GM18526 (cell line): Measurements from ENCODE around the gene FZD4.

Experiments
- POLR2A ChIP-seq: IDR thresholded peaks from 3 replicates; pipeline ENCODE4 v1.6.1; 2011; ENCODE audit not compliant: insufficient read length; ENCODE audit errors: extremely low read depth

FZD4 gene

DNA sequence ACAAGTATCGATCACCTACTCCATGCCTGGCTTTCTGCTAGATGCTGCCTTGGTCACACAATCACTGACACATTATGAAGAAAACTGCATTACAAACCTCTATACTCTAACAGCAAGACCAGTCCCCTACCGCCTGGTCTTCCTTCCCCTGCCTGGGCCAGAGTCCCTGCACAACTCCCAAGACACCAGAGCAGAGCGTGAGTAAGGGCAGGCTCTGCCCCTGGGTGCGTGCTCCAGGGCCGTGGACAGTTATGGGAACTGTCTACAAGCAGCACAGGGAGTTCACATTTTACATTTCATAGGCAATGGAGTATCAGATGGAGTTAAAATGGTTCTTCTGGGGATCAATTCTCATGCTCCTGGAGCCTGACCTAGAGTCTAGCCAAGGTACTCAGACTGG, 6.5 kb downstream of the FZD4 start:
- no peak for TF ChIP-seq POLR2A

DNA sequence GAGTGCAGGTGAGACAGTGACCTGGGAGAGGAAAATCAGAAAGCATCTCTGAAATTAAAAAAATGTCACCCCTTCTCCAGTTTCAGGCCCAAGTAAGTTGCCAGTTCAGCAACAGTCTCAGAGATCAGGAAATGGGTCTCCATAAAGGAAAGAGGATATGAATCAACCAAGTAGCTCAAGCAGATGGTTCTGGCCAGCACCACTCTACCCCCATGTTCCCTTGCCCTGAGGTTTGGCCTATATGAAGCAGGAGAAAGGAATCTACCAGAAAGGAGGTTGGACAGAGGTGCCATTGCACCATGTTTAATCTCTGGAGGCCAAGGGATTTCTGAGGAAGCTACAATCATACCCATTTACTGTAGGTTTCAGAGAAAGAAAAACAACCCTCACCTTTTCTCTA, 7.7 kb downstream of the FZD4 start:
- no peak for TF ChIP-seq POLR2A

DNA sequence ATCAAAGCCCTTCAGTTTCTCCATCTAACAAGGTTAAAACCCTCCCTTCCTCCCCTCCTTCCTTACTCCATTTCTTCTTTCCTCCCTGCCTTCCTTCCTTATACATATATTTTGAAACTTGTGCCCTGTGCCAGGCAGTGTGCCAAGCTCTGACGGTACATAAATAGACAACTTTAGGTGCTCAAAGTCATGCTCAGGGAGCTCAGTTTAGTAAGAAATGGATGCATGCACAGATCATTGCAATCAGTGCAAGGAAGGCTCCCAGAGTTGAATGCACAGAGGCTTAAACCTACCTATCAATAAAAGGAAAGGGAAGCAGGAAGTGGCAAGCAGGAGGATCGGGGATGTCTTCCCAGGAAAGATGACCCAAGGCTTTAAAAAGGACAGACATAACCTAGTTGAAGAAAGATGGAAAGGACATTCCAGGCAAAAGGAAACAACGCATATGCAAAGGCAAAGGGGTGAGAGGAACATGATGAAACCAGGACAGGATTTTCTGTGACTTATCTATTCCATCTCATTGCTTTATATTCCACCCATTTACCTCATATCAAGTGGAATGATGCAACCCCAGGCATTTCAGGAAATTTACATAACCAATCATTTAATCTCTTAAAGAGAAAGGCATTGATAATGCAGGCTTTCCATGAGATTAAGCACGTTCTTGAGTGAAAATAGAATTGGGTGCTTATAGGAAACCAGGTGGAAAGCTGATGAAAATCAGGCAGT, 13.2 kb downstream of the FZD4 start:
- TF ChIP-seq POLR2A = no peak

DNA sequence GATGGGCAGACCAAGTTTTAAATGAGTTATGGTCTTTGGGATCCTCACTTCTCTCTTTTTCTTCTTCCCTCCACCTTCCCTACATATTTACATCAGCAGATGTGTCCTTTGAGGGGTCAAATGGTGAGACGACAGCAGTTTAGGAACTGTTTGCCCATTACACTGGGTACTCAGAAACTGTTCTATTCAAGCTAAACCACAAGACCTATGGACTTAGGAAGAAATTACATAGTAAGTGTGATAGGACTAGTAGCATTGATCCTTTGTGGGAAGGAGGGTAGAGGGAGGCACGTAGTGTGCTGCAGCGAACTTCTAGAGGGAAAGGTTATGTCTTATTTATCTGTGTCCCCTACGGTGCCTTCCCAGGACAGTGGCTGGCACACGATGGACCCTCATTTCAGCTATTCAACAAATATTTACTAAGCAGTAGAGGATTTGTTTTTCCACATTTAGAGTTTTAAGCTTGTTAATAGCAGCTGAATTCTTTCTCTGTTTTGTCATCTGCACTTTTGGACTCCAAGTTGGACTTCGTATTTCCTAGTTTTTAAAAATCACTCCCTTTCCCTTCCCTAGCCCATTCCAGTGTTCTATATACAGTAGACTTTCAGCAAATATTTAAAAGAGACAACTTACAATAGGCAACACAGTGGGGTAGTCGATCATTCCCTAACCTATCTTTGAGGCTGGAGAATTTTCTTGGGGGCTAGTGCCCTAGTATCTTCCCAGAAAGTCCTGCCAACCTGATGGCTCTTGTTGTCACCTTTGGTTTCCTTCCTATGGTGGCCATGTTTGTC, 13.9 kb downstream of the FZD4 start:
- TF ChIP-seq POLR2A = no peak

DNA sequence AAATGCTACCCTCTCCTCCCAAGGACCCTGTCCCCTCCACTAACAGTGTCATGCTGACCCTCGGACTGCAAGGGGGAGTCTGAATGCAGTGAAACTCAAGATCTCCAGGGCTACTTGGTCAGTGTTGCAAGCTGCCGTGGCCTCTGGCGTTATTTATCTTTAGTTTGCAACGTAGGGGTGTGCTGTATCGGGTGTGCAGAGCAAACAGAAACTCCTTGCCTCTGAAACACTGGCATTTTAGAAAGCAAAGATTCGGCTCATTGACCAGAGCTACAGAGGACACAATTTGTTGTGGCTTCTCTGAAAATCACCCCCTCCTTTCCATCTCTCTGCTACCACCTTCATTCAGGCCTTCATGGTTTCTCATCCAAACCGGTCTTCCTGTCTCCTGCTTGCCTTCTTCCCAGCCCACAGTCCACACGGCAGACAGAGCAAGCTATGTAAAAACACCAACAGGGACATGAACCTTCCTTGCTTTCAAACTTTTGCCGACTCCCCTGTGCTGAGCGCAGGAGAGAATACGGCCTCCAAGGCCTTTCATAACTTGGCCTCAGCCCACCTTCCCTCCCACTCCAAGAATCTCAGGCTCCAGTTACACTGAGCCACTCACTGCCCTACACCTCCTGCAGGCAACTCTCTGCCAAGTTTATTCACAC, 14.9 kb downstream of the FZD4 start:
- no peak for TF ChIP-seq POLR2A

DNA sequence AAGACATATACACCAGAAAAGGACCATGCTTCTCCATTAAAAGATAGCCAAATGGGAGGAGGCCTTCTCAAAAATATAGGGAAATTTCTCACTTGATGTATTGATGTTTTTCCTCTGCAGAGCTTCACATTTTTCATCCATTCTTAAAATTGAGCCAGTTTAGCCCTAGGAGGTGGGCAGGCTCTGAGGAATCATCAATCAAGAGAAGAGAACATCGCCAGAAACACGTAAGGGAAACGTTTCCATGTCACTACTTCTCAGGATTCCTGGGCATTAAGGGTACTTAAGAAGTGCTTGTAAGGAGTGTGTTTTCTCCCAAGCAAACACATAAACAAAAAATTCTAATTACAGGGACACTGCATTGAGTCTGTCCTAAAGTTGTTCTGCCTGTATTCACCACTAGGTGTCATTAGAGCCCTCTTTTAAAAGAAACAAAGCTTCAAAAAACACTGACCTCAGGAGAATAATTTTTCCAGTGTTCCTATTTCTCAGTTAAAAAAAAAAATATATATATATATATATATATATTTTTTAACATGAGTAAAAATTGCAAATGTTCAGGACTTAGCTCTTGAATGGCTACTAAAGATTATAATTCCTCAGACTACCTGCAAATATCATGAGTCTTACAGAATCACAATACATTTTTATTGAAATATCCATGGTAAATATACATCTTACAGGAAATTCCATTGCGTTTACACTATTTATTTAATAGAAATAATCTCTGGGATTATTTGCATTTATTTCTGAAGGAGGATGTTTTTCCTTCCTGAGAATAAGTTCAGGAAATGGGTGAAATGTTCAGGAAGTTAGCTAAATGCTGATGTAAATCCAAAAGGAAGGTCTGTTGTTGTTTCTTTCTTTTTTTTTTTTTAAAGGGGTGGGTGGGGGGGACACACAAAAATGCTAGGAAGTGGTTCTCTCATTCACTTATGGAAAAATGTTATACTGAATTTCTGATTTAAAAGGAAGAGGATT, 16.0 kb downstream of the FZD4 start:
- no peak for TF ChIP-seq POLR2A

DNA sequence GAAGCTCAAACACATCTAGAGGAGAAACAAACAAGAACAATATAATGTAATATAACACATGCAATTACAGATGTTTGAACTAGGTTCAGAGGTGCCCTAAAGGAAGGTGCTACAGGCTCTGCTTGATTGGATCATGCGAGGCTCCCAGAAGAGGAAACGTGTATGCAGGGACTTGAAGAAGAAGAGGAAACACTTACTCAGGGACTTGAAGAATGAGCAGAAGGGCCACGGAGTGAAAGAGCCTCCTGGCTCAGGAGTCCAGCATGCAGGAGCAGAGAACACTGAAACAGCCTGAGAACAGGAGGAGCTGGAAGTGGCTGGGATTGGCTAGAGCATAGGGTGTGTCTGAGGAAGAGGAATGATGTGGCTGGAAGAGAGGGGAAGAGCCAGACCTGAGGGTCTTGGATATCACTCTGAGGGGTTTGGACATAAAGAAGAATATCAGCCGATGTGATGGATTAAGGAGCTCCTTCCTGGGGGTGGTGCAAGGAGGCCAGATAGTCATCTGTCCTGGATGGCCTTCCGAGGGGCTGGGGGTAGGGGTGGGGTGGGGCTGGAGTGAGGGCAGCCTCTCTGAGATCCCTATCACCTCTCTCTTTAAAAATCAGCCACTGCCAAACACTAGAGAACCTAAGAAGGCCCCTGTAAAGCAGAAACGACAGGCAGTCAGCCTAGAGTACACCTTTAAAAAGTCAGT, 16.8 kb downstream of the FZD4 start:
- no peak for TF ChIP-seq POLR2A

DNA sequence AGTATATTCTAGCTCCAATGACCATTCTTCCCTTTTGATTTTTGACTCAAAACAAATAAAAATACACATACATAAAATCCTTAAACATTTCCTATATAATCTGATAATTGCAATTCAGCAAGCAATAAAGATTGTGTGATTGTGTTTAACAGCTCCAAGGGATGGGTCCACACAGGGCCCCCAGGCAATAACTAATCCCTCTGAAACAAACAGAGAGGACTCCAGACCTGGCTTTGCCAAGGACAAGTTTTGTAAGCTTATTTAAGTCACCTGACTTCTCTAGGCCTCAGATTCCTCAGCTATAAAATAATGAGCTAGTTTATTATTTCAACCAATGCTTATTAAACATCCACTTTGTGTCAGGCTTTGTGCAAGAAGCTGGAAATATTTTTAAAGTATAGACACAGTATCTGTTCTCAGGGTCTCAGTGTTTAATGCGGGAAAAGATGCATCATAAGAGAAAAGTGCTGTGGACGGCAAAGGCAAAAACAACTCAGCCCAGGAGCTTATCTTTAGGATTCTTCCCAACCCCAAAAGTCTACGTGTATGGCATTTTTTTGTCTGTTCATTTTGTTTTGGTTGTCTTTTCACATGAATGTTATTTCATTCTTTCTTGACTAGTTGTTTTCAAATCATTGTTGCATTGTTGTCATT, 20.1 kb downstream of the FZD4 start:
- TF ChIP-seq POLR2A = no peak

DNA sequence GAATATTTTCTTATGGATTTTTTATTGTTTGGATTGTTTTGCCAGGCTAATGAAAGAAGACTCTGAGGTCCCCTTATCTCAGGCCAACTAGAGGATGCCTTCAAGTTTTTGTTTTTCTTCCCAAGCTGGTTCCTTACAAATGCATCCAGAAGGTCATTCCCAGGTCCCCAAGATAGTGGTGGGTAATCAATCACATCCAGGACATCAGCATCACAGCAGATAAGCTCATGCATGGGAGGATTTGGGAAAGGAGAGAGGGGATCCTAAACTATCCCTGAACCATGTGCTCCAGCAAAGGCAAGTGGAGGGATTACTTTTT, 20.7 kb downstream of the FZD4 start:
- TF ChIP-seq POLR2A = no peak

DNA sequence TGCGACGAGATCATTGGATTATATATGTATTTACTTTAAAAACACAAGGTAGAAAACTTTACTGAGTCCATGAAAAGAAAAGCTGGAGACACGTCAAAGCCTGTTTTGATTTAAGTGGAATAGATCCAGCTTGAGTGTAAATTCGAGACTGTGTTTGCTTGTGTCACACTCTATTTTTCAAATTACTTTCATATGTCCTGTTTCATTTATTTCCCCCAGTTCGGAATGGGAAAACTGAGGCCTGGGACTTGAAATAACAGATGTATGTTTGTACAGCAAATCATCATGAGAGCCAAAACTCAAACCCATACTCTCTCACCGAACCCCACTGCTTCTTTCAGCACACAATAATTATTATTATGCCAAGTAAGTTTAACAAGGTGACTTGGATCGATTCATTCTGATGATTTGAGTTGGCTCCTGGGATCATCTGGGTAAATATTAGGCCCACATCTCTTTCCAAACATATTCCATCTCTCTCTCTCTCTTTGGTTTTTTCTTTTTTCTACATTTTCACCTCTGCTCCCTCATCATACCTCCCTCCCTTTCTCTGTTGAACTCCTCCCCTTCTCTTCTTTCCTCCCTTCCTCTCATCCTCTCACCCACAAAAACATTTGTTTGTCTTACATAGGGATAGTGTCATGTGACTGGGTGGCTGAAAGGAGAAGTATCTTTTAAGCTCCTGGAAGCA, 21.2 kb downstream of the FZD4 start:
- TF ChIP-seq POLR2A = no peak

DNA sequence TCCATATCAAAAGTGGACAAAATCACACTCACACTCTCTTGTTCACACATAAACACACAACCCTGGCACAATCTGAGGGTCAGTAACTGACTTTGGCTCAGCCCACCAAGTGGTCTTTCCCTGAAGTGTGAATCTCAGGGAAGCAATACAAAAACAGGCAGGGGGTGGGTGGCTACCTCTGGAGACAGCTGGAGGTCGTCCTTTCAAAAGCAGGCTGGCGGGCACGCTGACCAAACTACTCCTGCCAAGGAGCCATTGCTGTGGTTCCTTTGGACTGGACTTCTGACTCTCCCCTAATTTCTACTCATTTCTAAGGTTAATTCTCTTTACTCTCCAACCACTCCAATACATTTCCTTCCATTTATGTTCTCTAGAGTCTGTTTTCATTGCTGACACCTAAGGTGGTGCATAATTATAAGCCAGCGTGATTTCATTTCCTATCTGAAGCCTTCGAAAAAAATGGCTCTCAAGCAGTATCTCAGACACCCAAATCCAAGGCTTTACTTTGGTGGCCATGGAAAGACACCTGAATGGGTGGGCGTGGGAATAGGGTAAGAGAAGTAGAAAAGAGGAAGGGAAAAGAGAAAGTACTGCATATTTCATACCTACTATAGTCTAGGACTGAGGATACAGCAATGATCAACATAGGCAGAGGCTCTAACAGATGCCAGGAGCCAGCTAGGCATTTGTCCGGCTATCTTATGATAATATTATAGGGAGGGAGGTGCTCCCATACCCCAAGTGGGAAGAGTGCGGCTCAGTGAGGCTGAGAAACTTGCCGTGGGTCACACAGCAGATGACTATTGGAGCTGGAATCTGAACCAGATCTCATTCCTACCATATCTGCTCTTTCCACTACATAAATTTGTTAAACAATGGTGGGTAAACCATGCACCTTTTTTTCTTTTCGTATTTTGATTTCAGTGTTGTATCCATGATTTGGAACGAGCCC, 22.0 kb downstream of the FZD4 start:
- no peak for TF ChIP-seq POLR2A

DNA sequence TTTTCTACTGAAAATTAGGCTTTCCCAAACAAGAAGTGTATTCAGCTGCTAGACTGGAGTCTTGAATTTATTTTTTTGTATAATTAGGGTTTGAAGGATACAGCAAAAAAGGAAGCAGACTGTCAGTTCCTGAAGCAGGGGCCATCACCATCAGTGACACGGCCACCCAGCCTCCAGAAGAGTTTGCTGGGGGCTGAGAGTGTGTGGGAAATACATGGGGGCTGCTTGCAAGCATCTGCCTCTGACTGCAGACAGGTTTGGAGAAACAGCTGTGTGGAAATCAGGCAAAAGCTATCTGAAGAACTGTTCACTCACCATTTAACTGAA, 23.0 kb downstream of the FZD4 start:
- TF ChIP-seq POLR2A = no peak
